ENCODE results near the gene METAP1D.
"Not testable (repeated sequence)": the region's sequence is repeated elsewhere in the genome, so short reads cannot be mapped to it uniquely, and the experiment has no call there.

GRCh38 chr2:171997031-171997430, 2.7 kb upstream of the METAP1D start:
- TF ChIP-seq CTCF (IDR thresholded peaks at IDR 0.05; ENCODE audit: insufficient read depth, low read length, poor library complexity, severe bottlenecking); EZH2phosphoT487 (conservative IDR thresholded peaks at IDR 0.05; ENCODE audit: low read length): not testable (repeated sequence)
